Glutamatergic neuron (in vitro differentiated cells): Measurements from ENCODE around the gene CYP2C19. TPM values are rescaled to one million over a fixed set of nuclear protein-coding genes. Genes with fewer than 3 reads are reported as not detected.

Experiments used
- DNase-seq: peaks from one replicate; pipeline ENCODE4 v3.0.0; 2022
- H3K27ac Mint-ChIP-seq: one replicate; pipeline ENCODE4 v1.8.0; 2020; ENCODE audit warnings: mild to moderate bottlenecking, mixed read lengths, inconsistent platforms; ENCODE audit not compliant: unreplicated experiment
- H3K27me3 Mint-ChIP-seq: one replicate; pipeline ENCODE4 v1.8.0; 2020; ENCODE audit warnings: mild to moderate bottlenecking, moderate library complexity, mixed read lengths, inconsistent platforms; ENCODE audit not compliant: unreplicated experiment
- H3K36me3 Mint-ChIP-seq: one replicate; pipeline ENCODE4 v1.8.0; 2020; ENCODE audit warnings: mild to moderate bottlenecking, mixed read lengths, inconsistent platforms; ENCODE audit not compliant: unreplicated experiment
- H3K4me1 Mint-ChIP-seq: one replicate; pipeline ENCODE4 v1.8.0; 2020; ENCODE audit warnings: mild to moderate bottlenecking, low read depth, mixed read lengths, inconsistent platforms; ENCODE audit not compliant: unreplicated experiment
- H3K4me3 Mint-ChIP-seq: one replicate; pipeline ENCODE4 v1.8.0; 2020; ENCODE audit warnings: mild to moderate bottlenecking, mixed read lengths, inconsistent platforms; ENCODE audit not compliant: unreplicated experiment
- H3K9me3 Mint-ChIP-seq: one replicate; pipeline ENCODE4 v1.8.0; 2020; ENCODE audit warnings: mild to moderate bottlenecking, moderate library complexity, mixed read lengths, inconsistent platforms; ENCODE audit not compliant: unreplicated experiment
- CTCF ChIP-seq: fragments of 200-600 bp; sonication (generic); IDR thresholded peaks from one replicate; pipeline ENCODE4 v1.5.0; 2021; ENCODE audit not compliant: partially characterized antibody, unreplicated experiment
- long read RNA-seq: library from polyadenylated mRNA; unstranded; transcript quantifications from one replicate; pipeline ENCODE4 v2.0.0, GENCODE V29; 2020; ENCODE audit not compliant: unreplicated experiment
- total RNA-seq: library from RNA; stranded (reverse); fragmentation: NEBNext Ultra II Directional; extraction: Animal tissue kit (Norgen Biotek cat#: 25700); gene quantifications from one replicate; pipeline ENCODE4 v1.2.1, GENCODE V29; 2021; ENCODE audit not compliant: unreplicated experiment

CYP2C19 gene
- total RNA-seq, result not detected
- long read RNA-seq, result 0 reads

- DNase-seq, result no peak
- H3K27me3 Mint-ChIP-seq, result no peaks in the 10 kb centered on the region
- H3K4me3 Mint-ChIP-seq, result no peak within 1 kb of the TSS
- no peaks in the 10 kb centered on the region for H3K4me1 Mint-ChIP-seq
- no peaks in the 10 kb centered on the region for H3K9me3 Mint-ChIP-seq
- no peaks in the 10 kb centered on the region for H3K36me3 Mint-ChIP-seq
- TF ChIP-seq CTCF, result no peak
- H3K27ac Mint-ChIP-seq, result no peak within 1 kb of the TSS
Measured at GRCh38 chr10:94762393-94762792, at the start of gene CYP2C19. TSS of gene CYP2C19 (plus strand) at chr10:94762681. CDS start at chr10:94762706, 25 bp downstream.

- TF ChIP-seq CTCF, result no peak
- Mint-ChIP-seq H3K4me1 (no peaks in the 10 kb centered on the region), H3K4me3 (no peak overlapping the region), H3K36me3 (no peaks in the 10 kb centered on the region), H3K9me3 (no peaks in the 10 kb centered on the region), H3K27ac (no peak overlapping the region), H3K27me3 (no peaks in the 10 kb centered on the region)
- DNase-seq, result no peak
Measured at GRCh38 chr10:94725871-94726270, 36.6 kb upstream of the CYP2C19 start.

GRCh38 chr10:94735197-94735596, 27.3 kb upstream of the CYP2C19 start:
- no peak overlapping the region for H3K4me3 Mint-ChIP-seq
- no peak overlapping the region for H3K27ac Mint-ChIP-seq
- no peak for DNase-seq
- H3K9me3 Mint-ChIP-seq, result peaks cover 3% of the 10 kb centered on the region
- no peak for TF ChIP-seq CTCF
- H3K27me3 Mint-ChIP-seq, result no peaks in the 10 kb centered on the region
- no peaks in the 10 kb centered on the region for H3K4me1 Mint-ChIP-seq
- H3K36me3 Mint-ChIP-seq, result no peaks in the 10 kb centered on the region

- TF ChIP-seq CTCF, result no peak
- no peak for DNase-seq
- H3K4me3 Mint-ChIP-seq, result no peak overlapping the region
- H3K9me3 Mint-ChIP-seq, result peaks cover 9% of the 10 kb centered on the region
- no peak overlapping the region for H3K27ac Mint-ChIP-seq
- peaks cover 2% of the 10 kb centered on the region for H3K36me3 Mint-ChIP-seq
- H3K27me3 Mint-ChIP-seq, result no peaks in the 10 kb centered on the region
- H3K4me1 Mint-ChIP-seq, result no peaks in the 10 kb centered on the region
Measured at GRCh38 chr10:94738588-94738987, 23.9 kb upstream of the CYP2C19 start.

- no peaks in the 10 kb centered on the region for H3K27me3 Mint-ChIP-seq
- no peaks in the 10 kb centered on the region for H3K4me1 Mint-ChIP-seq
- no peak overlapping the region for H3K4me3 Mint-ChIP-seq
- no peak overlapping the region for H3K27ac Mint-ChIP-seq
- TF ChIP-seq CTCF, result no peak
- H3K9me3 Mint-ChIP-seq, result peaks cover 6% of the 10 kb centered on the region
- DNase-seq, result no peak
- H3K36me3 Mint-ChIP-seq, result peaks cover 13% of the 10 kb centered on the region
Measured at GRCh38 chr10:94747137-94747536, 15.3 kb upstream of the CYP2C19 start.
